ENCODE measurements around the gene TUBA4A.
A peak's percentile ranks its signal among the peaks of the same experiment; 100 is the strongest.

The TUBA4A gene

DNA sequence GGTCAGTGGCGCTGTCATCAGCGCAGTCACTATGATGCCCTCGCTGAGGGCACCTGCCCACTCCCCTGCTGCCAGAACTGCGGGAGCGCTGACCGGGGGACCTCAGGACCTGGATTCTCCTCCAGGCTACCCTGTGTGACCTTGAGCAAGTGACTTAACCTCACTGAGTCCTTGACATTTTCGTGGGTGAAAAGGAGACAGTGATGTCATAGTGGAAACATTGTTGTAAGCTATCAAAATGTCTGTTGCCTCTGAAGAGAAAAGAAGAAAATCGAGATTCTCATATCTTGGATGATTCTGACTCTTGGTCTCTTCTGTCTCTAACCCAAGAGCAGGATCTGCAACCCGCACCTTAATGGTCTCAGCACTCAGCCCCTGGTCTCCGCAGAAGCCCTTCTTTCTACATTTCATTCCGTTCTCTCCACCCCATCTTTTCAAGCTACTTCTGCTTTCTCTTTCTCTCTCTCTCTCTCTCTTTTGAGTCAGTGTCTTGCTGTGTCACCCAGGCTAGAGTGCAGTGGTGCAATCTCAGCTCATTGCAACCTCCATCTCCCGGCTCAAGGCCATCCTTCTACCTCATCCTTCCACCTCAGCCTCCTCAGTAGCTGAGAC is 978 bp upstream of the TUBA4A start:
- Histone ChIP-seq H3K9ac (ENCODE audit: low read length) (peak overlapping the region; percentile 57), H3K4me3 (ENCODE audit: low read depth in 1 of 2, low read length in 2 of 2) (peak overlapping the region; percentile 78 to 82), H3K27me3 (ENCODE audit: control insufficient read depth in 1 of 2, insufficient read depth in 2 of 2, low read length in 2 of 2) (no peaks in the 10 kb centered on the region), H3K4me1 (ENCODE audit: insufficient read depth, low read length) (peaks cover 34% of the 10 kb centered on the region), H3K27ac (ENCODE audit: low read depth, low read length) (peak overlapping the region; percentile 70), H3K36me3 (ENCODE audit: insufficient read depth, low read length) (peaks cover 9% of the 10 kb centered on the region), H3K9me3 (ENCODE audit: low read length) (no peaks in the 10 kb centered on the region)

DNA sequence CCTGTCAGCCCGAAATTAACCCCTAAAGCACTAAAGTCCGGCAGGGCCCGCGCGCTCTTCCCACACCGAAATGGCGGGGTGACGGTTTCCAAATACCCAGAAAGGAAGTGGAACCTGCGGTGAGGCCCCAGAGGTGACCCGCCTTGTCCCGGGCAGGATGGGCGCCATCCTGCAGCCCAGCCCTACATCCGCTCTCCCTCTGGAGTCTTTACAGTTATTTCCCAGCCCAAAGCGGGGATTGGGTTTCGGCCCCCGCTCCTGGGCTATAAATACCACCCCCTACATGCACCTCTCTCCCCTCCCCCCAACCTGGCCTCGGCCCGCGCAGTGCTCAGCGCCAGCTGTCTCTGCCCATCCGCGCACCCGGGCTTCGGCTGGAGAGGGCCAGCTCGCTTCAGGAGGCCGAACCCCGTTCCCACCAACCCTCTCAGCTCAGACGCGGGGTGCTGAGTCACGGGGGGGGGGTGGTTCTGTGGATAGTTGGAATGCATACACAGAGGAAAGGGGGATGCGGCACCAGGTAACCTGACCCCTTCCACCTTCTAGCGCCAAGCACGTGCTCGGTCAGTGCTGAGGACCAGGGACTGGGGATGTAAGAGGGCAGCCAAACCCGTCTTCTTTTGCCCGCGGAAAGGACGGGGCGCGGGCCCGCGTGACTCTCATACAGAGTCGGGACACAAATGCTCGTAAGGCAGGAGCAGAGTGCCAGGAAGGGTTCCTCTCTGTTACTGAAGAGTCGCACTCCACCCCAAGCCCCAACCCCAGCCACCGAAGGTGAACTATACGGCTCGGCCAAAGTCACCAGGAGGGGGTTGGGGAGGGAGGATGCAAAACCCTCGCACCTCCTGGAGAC is 592 bp downstream of the TUBA4A start, which contains the start of gene TUBA4B:
Gene TUBA4B (plus strand): TSS at position 344 of the 853 bp plus-strand sequence. CDS start 165 bp downstream, at position 509.
- no peaks in the 10 kb centered on the region for H3K27me3 ChIP-seq (ENCODE audit: control insufficient read depth in 1 of 2, insufficient read depth in 2 of 2, low read length in 2 of 2)
- H3K27ac ChIP-seq (ENCODE audit: low read depth, low read length) = peak within 1 kb of the TSS; percentile 75
- H3K9me3 ChIP-seq (ENCODE audit: low read length) = no peaks in the 10 kb centered on the region
- peak within 1 kb of the TSS; percentile 57 for H3K9ac ChIP-seq (ENCODE audit: low read length)
- peak within 1 kb of the TSS; percentile 78 to 82 for H3K4me3 ChIP-seq (ENCODE audit: low read depth in 1 of 2, low read length in 2 of 2)
- H3K4me1 ChIP-seq (ENCODE audit: insufficient read depth, low read length) = peaks cover 43% of the 10 kb centered on the region
- peaks cover 14% of the 10 kb centered on the region for H3K36me3 ChIP-seq (ENCODE audit: insufficient read depth, low read length)

DNA sequence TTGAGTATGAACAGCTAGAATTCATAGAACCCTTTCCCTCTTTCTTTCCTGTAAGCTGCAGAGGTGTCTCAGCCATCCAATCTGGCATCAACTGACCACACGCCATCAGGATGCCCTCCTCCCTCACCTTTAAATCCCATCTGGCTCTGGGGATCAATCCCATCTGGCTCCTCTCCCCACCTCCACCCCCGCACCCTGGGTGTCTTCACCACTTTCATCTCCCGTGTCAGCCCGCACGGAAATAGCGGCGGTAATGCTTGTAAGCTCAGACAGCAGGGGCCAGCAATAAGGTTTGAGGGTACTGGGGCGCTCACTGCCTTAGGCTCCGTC is 1.2 kb downstream of the TUBA4A start:
- peaks cover 19% of the 10 kb centered on the region for H3K36me3 ChIP-seq (ENCODE audit: insufficient read depth, low read length)
- H3K27me3 ChIP-seq (ENCODE audit: control insufficient read depth in 1 of 2, insufficient read depth in 2 of 2, low read length in 2 of 2) = no peaks in the 10 kb centered on the region
- H3K4me1 ChIP-seq (ENCODE audit: insufficient read depth, low read length) = peaks cover 43% of the 10 kb centered on the region
- H3K4me3 ChIP-seq (ENCODE audit: low read depth in 1 of 2, low read length in 2 of 2) = peak overlapping the region; percentile 78 to 82
- peak overlapping the region; percentile 75 for H3K27ac ChIP-seq (ENCODE audit: low read depth, low read length)
- H3K9ac ChIP-seq (ENCODE audit: low read length) = peak overlapping the region; percentile 34
- no peaks in the 10 kb centered on the region for H3K9me3 ChIP-seq (ENCODE audit: low read length)

DNA sequence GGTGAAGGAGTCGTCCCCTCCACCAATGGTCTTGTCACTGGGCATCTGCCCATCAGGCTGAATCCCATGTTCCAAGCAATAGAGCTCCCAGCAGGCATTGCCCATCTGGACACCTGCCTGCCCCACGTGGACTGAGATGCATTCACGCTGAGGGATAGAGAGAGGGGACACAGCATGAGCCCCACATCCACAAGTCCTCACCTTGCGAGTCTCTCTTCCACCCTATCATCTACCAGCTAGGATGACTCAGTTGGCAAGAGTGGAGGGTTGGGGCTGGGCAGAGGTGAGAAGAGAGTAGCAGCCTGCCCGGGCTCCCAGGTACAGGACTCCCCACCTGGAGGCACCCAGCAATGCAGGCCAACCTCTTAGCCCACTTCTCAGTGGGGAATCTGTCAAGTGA is 1.6 kb downstream of the TUBA4A start:
- H3K4me1 ChIP-seq (ENCODE audit: insufficient read depth, low read length) = peaks cover 46% of the 10 kb centered on the region
- peak overlapping the region in 1 of 2 donors; percentile 82 for H3K4me3 ChIP-seq (ENCODE audit: low read depth in 1 of 2, low read length in 2 of 2)
- peaks cover 19% of the 10 kb centered on the region for H3K36me3 ChIP-seq (ENCODE audit: insufficient read depth, low read length)
- H3K9me3 ChIP-seq (ENCODE audit: low read length) = no peaks in the 10 kb centered on the region
- no peaks in the 10 kb centered on the region for H3K27me3 ChIP-seq (ENCODE audit: control insufficient read depth in 1 of 2, insufficient read depth in 2 of 2, low read length in 2 of 2)
- H3K9ac ChIP-seq (ENCODE audit: low read length) = no peak overlapping the region
- no peak overlapping the region for H3K27ac ChIP-seq (ENCODE audit: low read depth, low read length)

DNA sequence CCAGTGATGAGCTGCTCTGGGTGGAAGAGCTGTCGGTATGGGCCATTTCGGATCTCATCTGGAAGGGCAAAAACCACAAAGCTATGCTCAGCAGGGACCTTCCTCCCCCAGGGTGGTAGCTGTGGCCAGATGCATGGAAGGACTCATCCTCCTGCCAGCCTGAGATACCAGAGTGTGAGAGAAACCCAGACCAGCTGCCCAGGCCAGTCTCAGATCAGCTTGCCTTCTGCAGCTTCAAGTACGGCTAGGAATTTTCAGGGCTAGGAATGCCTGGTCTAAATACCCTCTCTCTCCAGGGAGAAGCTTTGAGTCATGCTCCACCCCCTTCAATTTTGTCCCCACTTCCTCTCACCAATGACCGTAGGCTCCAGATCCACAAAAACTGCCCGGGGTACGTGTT is 2.1 kb downstream of the TUBA4A start:
- Histone ChIP-seq H3K27me3 (ENCODE audit: control insufficient read depth in 1 of 2, insufficient read depth in 2 of 2, low read length in 2 of 2) (no peaks in the 10 kb centered on the region), H3K36me3 (ENCODE audit: insufficient read depth, low read length) (peaks cover 21% of the 10 kb centered on the region), H3K9me3 (ENCODE audit: low read length) (no peaks in the 10 kb centered on the region), H3K9ac (ENCODE audit: low read length) (no peak overlapping the region), H3K27ac (ENCODE audit: low read depth, low read length) (no peak overlapping the region), H3K4me3 (ENCODE audit: low read depth in 1 of 2, low read length in 2 of 2) (no peak overlapping the region), H3K4me1 (ENCODE audit: insufficient read depth, low read length) (peaks cover 51% of the 10 kb centered on the region)

DNA sequence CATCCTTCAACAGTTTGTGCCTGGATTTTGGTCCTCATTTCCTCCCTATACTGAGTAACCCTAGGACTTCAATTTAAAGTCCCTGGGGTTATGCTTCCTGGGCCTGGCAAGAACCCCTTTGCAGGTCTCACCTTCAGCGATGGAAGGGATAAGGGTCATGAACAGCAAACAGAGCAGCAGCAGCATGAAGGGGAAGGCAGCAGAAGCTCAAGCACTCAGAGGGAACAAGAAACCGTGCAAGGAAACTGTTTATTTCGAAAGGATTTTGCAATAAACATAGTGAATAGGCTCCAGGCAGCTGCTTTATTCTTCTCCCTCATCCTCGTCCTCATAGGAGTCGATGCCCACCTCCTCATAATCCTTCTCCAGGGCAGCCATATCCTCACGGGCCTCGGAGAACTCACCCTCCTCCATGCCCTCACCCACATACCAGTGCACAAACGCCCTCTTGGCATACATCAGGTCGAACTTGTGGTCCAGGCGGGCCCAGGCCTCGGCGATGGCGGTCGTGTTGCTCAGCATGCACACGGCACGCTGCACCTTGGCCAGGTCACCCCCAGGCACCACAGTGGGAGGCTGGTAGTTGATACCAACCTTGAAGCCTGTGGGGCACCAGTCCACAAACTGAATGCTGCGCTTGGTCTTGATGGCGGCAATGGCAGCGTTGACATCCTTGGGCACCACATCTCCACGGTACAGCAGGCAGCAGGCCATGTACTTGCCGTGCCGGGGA is 3.5 kb downstream of the TUBA4A start:
- peak overlapping the region; percentile 59 for H3K27ac ChIP-seq (ENCODE audit: low read depth, low read length)
- H3K27me3 ChIP-seq (ENCODE audit: control insufficient read depth in 1 of 2, insufficient read depth in 2 of 2, low read length in 2 of 2) = no peaks in the 10 kb centered on the region
- H3K36me3 ChIP-seq (ENCODE audit: insufficient read depth, low read length) = peaks cover 24% of the 10 kb centered on the region
- peak overlapping the region in 1 of 2 donors; percentile 25 for H3K4me3 ChIP-seq (ENCODE audit: low read depth in 1 of 2, low read length in 2 of 2)
- no peaks in the 10 kb centered on the region for H3K9me3 ChIP-seq (ENCODE audit: low read length)
- H3K4me1 ChIP-seq (ENCODE audit: insufficient read depth, low read length) = peaks cover 61% of the 10 kb centered on the region
- H3K9ac ChIP-seq (ENCODE audit: low read length) = peak overlapping the region; percentile 10

DNA sequence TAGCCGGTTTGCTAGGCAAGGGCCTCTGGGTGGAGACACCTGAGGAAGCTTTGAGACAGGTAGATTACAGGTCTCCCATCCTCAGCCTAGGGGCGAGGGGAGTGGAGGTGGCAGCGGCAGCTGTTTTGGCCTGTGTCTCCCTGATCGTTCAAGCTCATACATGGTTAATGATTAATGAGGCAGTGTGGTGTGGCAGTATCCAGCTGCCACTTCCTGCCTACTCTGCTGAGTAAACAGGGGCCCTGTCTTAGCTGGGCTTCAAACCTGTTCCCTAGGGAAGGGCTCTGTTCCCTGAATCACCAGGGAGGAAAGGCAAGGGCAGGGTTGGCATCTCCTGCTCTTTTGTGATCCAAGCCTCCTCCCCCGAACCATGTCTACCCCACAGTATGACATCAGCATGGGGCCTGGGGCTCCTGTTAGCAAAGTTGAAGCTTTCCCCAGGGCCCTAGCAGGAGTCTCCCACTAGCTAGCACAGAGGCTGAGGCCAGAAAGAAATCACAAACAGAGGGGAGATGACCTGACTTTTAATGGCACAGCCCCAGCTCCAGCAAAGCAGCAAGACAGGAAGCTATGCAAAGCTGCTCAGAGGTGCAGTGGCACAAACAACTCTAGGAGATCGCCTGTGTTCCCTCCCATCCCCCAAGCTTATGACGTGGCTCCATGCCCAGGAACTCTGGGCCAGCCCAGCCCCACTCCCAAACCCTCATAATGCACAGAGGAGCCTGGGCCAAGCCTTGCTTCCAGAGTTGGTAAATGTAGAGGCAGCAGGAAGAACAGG is 4.3 kb downstream of the TUBA4A start:
- H3K9me3 ChIP-seq (ENCODE audit: low read length) = no peaks in the 10 kb centered on the region
- no peak overlapping the region for H3K4me3 ChIP-seq (ENCODE audit: low read depth in 1 of 2, low read length in 2 of 2)
- H3K4me1 ChIP-seq (ENCODE audit: insufficient read depth, low read length) = peaks cover 61% of the 10 kb centered on the region
- H3K27ac ChIP-seq (ENCODE audit: low read depth, low read length) = peak overlapping the region; percentile 59
- no peaks in the 10 kb centered on the region for H3K27me3 ChIP-seq (ENCODE audit: control insufficient read depth in 1 of 2, insufficient read depth in 2 of 2, low read length in 2 of 2)
- peaks cover 24% of the 10 kb centered on the region for H3K36me3 ChIP-seq (ENCODE audit: insufficient read depth, low read length)
- H3K9ac ChIP-seq (ENCODE audit: low read length) = peak overlapping the region; percentile 10

DNA sequence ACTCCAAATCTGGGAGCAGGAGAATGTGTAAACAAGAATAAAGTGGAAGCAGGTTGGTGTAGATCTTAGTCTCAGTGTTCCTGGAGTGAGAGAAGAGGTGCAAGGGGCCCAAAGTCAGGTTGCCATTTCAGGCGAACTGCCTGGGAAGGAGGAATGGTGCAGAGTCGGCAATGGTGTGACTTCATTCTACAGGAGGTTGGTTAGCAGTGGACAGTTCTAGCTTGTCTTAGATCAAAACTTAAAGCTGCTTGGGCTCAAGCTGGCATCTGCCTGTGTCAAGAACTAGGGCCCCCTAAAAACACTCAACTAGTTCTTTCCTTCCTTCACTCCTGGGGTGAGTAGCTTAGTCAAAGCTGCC is 4.9 kb downstream of the TUBA4A start:
- no peak overlapping the region for H3K9ac ChIP-seq (ENCODE audit: low read length)
- no peaks in the 10 kb centered on the region for H3K27me3 ChIP-seq (ENCODE audit: control insufficient read depth in 1 of 2, insufficient read depth in 2 of 2, low read length in 2 of 2)
- H3K4me1 ChIP-seq (ENCODE audit: insufficient read depth, low read length) = peaks cover 63% of the 10 kb centered on the region
- peaks cover 24% of the 10 kb centered on the region for H3K36me3 ChIP-seq (ENCODE audit: insufficient read depth, low read length)
- peak overlapping the region; percentile 59 for H3K27ac ChIP-seq (ENCODE audit: low read depth, low read length)
- no peak overlapping the region for H3K4me3 ChIP-seq (ENCODE audit: low read depth in 1 of 2, low read length in 2 of 2)
- H3K9me3 ChIP-seq (ENCODE audit: low read length) = no peaks in the 10 kb centered on the region

DNA sequence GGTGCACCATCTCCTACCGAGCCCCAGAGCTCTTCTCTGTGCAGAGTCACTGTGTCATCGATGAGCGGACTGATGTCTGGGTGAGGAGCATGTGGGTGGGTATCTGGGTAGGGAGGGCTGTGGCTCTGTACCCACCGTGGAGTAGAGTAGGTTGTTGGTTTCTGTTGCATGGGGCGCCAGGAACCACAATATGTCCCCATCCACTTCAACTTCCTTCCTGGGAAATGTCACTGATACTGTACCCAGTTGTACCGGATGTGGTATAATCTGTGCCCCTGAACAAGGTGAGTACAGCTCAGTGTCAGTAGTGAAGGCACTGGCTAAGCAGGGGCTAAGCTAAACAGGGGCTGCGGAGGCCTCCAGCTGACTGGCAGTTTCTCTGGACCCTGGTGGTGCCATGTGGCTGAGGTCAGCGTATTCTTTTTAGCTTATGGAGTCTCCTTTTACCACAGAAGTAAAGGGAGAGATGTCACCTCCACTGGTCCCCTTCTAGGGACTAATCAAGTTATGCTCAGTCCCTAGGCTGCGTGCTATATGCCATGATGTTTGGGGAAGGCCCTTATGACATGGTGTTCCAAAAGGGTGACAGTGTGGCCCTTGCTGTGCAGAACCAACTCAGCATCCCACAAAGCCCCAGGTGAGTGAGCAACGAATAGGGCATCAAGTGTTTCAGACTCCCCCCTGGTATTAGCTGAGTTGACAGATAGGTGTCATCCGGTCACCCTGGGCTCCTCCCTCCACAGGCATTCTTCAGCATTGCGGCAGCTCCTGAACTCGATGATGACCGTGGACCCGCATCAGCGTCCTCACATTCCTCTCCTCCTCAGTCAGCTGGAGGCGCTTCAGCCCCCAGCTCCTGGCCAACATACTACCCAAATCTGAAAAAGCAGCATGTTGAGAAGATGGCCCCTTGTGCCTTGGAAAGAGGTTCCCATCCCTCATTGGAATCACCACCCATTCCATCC is 5.8 kb downstream of the TUBA4A start:
- H3K27ac ChIP-seq (ENCODE audit: low read depth, low read length) = peak overlapping the region; percentile 28
- no peaks in the 10 kb centered on the region for H3K27me3 ChIP-seq (ENCODE audit: control insufficient read depth in 1 of 2, insufficient read depth in 2 of 2, low read length in 2 of 2)
- no peak overlapping the region for H3K4me3 ChIP-seq (ENCODE audit: low read depth in 1 of 2, low read length in 2 of 2)
- peaks cover 58% of the 10 kb centered on the region for H3K4me1 ChIP-seq (ENCODE audit: insufficient read depth, low read length)
- peaks cover 24% of the 10 kb centered on the region for H3K36me3 ChIP-seq (ENCODE audit: insufficient read depth, low read length)
- H3K9ac ChIP-seq (ENCODE audit: low read length) = no peak overlapping the region
- no peaks in the 10 kb centered on the region for H3K9me3 ChIP-seq (ENCODE audit: low read length)

DNA sequence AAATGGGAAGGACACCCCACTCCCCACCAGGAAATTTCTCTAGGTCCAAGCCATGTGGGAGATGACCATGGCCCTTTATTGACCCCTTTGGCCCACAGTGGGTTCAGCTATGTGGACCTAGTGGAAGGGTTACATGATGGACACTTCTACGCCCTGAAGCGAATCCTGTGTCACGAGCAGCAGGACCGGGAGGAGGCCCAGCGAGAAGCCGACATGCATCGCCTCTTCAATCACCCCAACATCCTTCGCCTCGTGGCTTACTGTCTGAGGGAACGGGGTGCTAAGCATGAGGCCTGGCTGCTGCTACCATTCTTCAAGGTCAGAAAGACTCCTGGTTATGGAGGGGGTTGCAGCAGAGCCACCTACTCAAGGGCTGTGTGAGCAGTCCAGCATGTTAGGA is 7.2 kb downstream of the TUBA4A start:
- H3K27ac ChIP-seq (ENCODE audit: low read depth, low read length) = no peak overlapping the region
- peaks cover 24% of the 10 kb centered on the region for H3K36me3 ChIP-seq (ENCODE audit: insufficient read depth, low read length)
- H3K9me3 ChIP-seq (ENCODE audit: low read length) = no peaks in the 10 kb centered on the region
- no peak overlapping the region for H3K9ac ChIP-seq (ENCODE audit: low read length)
- H3K4me3 ChIP-seq (ENCODE audit: low read depth in 1 of 2, low read length in 2 of 2) = no peak overlapping the region
- H3K27me3 ChIP-seq (ENCODE audit: control insufficient read depth in 1 of 2, insufficient read depth in 2 of 2, low read length in 2 of 2) = no peaks in the 10 kb centered on the region
- H3K4me1 ChIP-seq (ENCODE audit: insufficient read depth, low read length) = peaks cover 46% of the 10 kb centered on the region

Measured in muscle layer of colon (tissue), 2 donors.